B cell (primary cell): ENCODE measurements around the gene FAM120A.

ENCODE experiments used
- EZH2 ChIP-seq: IDR thresholded peaks from 2 replicates; pipeline ENCODE4 v1.6.1; 2012; ENCODE audit warnings: borderline replicate concordance, low read depth, mild to moderate bottlenecking, moderate library complexity, low read length; ENCODE audit not compliant: insufficient read depth, poor library complexity, severe bottlenecking
- TF ChIP-seq, protein P1 (sequence below): fragments of 200-600 bp; IDR thresholded peaks from one replicate; pipeline ENCODE4 v1.8.0; 2022; ENCODE audit warnings: antibody characterized with exemption, mild to moderate bottlenecking

DNA sequence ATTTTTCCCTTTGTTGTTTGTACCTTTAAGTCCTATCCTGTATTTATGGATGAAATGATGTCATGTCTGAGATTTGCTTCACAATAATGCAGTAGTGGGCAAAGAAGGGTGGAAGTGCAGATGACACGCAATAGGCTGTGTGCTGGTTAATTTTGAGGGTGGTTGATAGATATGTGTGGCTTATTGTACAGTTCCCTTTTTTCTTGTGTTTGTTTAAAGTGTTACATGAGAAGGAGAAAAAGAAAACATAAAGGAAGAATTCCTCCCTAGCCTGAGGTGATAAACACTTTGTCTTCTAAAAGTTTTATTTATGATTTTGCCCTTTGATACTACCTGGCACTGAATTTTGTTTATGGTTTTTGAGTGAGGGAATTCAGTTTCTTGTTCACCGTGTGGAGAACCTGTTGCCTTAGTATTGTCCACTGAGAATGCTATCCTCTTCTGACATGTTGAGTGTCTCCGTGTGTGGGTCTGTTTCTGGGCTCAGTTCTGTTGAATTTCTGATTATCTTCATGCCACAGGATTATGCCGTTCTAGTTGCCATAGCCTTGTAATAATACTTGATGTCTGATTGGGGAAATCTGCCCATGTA, 54.2 kb downstream of the FAM120A start:
- no peak for TF ChIP-seq EZH2
- TF ChIP-seq, protein P1, sequence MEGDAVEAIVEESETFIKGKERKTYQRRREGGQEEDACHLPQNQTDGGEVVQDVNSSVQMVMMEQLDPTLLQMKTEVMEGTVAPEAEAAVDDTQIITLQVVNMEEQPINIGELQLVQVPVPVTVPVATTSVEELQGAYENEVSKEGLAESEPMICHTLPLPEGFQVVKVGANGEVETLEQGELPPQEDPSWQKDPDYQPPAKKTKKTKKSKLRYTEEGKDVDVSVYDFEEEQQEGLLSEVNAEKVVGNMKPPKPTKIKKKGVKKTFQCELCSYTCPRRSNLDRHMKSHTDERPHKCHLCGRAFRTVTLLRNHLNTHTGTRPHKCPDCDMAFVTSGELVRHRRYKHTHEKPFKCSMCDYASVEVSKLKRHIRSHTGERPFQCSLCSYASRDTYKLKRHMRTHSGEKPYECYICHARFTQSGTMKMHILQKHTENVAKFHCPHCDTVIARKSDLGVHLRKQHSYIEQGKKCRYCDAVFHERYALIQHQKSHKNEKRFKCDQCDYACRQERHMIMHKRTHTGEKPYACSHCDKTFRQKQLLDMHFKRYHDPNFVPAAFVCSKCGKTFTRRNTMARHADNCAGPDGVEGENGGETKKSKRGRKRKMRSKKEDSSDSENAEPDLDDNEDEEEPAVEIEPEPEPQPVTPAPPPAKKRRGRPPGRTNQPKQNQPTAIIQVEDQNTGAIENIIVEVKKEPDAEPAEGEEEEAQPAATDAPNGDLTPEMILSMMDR = no peak
